Stimulated activated CD8-positive, alpha-beta memory T cell treated with anti-CD3 and anti-CD28 coated beads, Interleukin-7, amount 100 ng/mL, for 48 hours (primary cell): ENCODE data around the gene ATOH8.
A peak's percentile ranks its signal among the peaks of the same experiment; 100 is the strongest.
"Not testable (repeated sequence)": the region's sequence is repeated elsewhere in the genome, so short reads cannot be mapped to it uniquely, and the experiment has no call there.

Source experiments
- DNase-seq, 2 donors: peaks; one replicate each; pipeline ENCODE4 v3.0.0-alpha.2; 2020; ENCODE audit warnings: low read depth in 1 of 2; ENCODE audit errors: extremely low read depth in 1 of 2

Gene ATOH8

GRCh38 chr2:85823951-85824350, 70.2 kb downstream of the ATOH8 start:
- no peak for DNase-seq

DNA sequence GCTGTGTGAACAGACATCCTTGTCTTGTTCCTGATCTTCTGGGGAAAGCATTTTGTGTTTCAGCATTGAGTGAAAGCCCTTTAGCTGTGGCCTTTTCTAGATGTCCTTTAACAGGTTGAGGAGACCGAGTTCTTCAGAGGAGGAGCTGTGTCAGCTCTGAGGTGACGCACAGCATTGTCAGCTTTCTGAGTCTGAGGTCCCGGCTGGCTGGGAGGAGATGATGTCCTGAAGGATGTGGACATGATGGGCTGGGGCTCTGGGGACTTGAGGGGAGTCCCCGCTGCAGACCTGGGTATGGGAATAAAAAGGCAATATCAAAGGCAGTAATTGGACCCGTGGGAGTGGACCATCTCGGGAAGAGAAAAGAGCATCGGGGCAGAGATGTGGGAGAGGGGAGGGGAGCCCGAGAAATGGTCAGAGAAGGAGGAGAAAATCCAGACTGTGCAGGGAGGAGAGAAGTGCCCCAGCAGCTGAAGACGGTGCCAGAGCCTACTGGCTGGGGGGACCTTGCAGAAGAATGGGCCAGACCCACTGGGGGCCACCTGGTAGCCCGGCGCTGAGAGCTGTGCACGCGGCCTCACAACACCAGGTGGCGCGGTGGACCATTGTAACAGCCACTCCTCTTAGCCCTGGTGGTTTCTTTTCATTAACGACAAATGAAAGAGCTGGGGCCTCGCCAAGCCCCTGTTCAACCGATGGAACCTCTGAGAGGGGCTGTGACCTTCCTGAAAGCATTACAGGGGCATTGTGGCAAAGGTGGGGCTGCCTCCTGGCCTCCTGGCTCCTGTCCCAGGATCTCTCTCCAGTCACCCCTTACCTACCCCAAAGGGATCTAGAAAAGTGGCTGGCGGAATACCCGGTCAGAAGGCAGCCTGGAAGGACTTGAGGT, 73.4 kb downstream of the ATOH8 start:
- peak; percentile 45 to 66 for DNase-seq

DNA sequence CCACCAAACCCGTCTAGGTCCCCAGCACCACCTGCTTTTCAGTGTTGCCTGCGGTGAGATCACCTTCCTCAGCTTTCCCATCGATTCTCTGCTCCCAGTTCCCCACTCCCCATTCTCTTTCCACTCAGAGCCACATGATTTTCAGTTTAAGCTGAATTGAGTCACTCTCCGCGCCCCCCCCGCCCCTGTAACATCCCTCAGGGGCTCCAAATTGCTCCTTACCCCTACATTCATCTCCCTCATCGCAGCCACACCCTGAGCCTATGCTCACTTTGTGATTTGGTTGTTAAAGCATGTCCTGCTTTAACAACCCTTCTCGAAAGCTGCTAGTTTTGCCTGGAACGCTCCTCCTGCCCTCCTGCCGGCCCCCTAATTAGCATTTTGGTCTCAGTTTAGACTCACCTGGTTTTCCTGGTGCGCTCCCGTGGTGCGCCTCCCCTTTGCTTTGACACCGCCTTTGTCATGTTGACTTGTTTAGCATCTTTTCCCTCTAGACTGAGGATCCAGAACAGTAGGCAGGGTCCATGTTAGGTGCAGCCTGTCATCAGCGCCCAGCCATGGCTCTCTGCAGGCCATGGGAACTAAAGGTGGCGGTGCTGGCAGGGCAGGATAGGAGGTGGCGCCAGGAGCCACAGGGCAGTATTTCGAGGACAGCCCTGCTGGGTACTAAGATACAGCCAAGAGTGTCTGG, 74.2 kb downstream of the ATOH8 start:
- DNase-seq = no peak

- DNase-seq = no peak
These were observed 74.9 kb downstream of the ATOH8 start for GRCh38 chr2:85828725-85829124.

- DNase-seq = not testable (repeated sequence)
These were observed 75.6 kb downstream of the ATOH8 start for GRCh38 chr2:85829394-85829793.

GRCh38 chr2:85830645-85831044, 76.9 kb downstream of the ATOH8 start:
- DNase-seq = no peak

- DNase-seq = no peak
These were observed 77.9 kb downstream of the ATOH8 start for GRCh38 chr2:85831735-85832134.

- no peak for DNase-seq
These were observed 80.7 kb downstream of the ATOH8 start for GRCh38 chr2:85834466-85834865.
